Kidney (tissue), 14 donors: ENCODE measurements around the gene OVOL2. TPM values are rescaled to one million over a fixed set of nuclear protein-coding genes. Genes with fewer than 3 reads are reported as not detected.

Experiments used
- DNase-seq, 5 donors: peaks; one replicate each; pipeline ENCODE4 v3.0.0-alpha.2; 2013 to 2020
- FAIRE-seq: peaks from 2 replicates; lab custom pipeline; 2012; peaks lifted over from hg19 to GRCh38; lab: Jason Lieb, UNC
- H3K27ac ChIP-seq, 2 donors: one replicate each; pipeline ENCODE4 v1.7.0; 2013; ENCODE audit warnings: low read depth in 2 of 2, low read length in 2 of 2, inconsistent platforms in 1 of 2
- H3K27me3 ChIP-seq: one replicate; pipeline ENCODE4 v1.7.1; 2013; ENCODE audit warnings: low read length, inconsistent platforms; ENCODE audit not compliant: control insufficient read depth, insufficient read depth
- H3K36me3 ChIP-seq, 3 donors: one replicate each; pipeline versions ENCODE4 v1.7.0 to v1.7.1; 2013; ENCODE audit warnings: low read length in 3 of 3, control low read depth in 1 of 3, inconsistent platforms in 1 of 3; ENCODE audit not compliant: insufficient read depth in 3 of 3, control insufficient read depth in 2 of 3
- H3K4me1 ChIP-seq, 3 donors: one replicate each; pipeline versions ENCODE4 v1.7.0 to v1.7.1; 2013; ENCODE audit warnings: low read length in 3 of 3, inconsistent platforms in 1 of 3, low read depth in 1 of 3; ENCODE audit not compliant: control insufficient read depth in 2 of 3, insufficient read depth in 2 of 3
- H3K4me3 ChIP-seq, 3 donors: one replicate each; pipeline versions ENCODE4 v1.7.0 to v1.8.1; 2013; ENCODE audit warnings: low read length in 3 of 3, control low read depth in 1 of 3, inconsistent platforms in 1 of 3
- H3K9ac ChIP-seq, 3 donors: one replicate each; pipeline versions ENCODE4 v1.7.0 to v1.7.1; 2013; ENCODE audit warnings: low read length in 3 of 3, control low read depth in 1 of 3, inconsistent platforms in 1 of 3
- H3K9me3 ChIP-seq, 3 donors: one replicate each; pipeline versions ENCODE4 v1.7.0 to v1.7.1; 2013; ENCODE audit warnings: low read length in 3 of 3, control low read depth in 1 of 3, inconsistent platforms in 1 of 3; ENCODE audit not compliant: control insufficient read depth in 2 of 3, insufficient read depth in 1 of 3
- intact Hi-C: fragments of 100-400 bp; cut with DNase I; formaldehyde crosslinking; loops from one replicate; pipeline ENCODE4 v1.11.1; 2022
- polyA plus RNA-seq: library from polyadenylated mRNA; stranded (reverse); fragments of 350-450 nt; fragmentation: Illumina TruSeq; extraction: RNeasy Lipid Tissue Mini Kit (QIAGEN cat#74804); gene quantifications from one replicate; pipeline ENCODE4 v1.2.3, GENCODE V29; 2014; ENCODE audit warnings: low read depth, low replicate concordance; ENCODE audit not compliant: insufficient read depth
- total RNA-seq: library from RNA; stranded (reverse); fragmentation: NEBNext Ultra II Directional; extraction: Animal tissue kit (Norgen Biotek cat#: 25700); gene quantifications from one replicate; pipeline ENCODE4 v1.2.1, GENCODE V29; 2021
- TF ChIP-seq, protein P1 (sequence below): IDR thresholded peaks from 3 replicates; pipeline ENCODE4 v1.5.1; 2012; ENCODE audit warnings: mild to moderate bottlenecking, moderate library complexity, borderline replicate concordance; ENCODE audit not compliant: insufficient read depth; ENCODE audit errors: extremely low read depth
- donor health status: control.
- donor health status: control.
- donor health status: control.
- donor health status: control.
- donor health status: control.
- donor health status: DM: yes; HTN: yes; CAD: no.
- donor health status: Normal renal cell carcinoma (clear cell type).

Gene OVOL2
- total and polyA plus RNA-seq, 2 donors from 2014 or later = 4.1 to 4.8 TPM

DNA sequence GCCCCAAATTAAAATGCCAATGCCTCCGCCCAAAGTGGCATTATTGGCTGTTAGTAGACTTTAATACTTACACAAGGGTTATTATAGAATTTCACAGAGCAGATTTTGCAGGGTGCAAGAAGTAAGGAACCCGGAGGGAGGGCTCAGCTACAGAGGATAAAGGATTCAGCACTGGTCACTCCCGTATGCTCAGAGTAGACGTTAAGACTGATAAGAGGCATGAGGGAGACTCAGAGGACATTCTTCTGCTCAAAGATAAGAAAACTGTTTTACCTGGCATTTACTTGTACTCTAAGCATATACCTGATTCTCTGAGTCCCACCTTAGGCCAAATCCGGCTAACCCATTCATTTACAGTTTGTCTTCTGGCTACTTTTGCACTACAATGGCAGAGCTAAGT lies 36.5 kb upstream of the OVOL2 start:
- FAIRE-seq = no peak

DNA sequence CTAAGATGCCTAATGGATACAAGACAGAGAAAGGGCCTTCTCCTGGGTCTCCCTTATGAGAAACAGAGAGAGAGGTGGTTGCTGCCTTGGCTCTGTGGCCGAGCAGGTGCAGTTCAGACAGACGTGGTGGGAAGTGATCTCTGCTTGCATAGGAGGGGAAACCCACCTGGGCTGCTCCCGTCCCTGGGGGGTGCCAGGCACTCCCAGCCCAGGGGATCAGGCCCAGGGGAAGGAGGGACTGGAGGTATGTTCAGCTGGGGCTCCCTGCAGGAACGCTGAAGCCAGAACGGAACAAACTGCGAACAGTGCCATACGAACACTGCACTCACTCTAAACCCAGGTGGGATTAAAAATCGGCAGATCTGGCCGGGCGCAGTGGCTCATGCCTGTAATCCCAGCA lies 35.7 kb upstream of the OVOL2 start:
- Histone ChIP-seq H3K9ac (no peak overlapping the region), H3K4me3 (no peak overlapping the region), H3K9me3 (no peaks in the 10 kb centered on the region), H3K4me1 (no peaks in the 10 kb centered on the region), H3K36me3 (no peaks in the 10 kb centered on the region), H3K27ac (no peak overlapping the region), H3K27me3 (no peaks in the 10 kb centered on the region)
- no peak for FAIRE-seq
- TF ChIP-seq, protein P1, sequence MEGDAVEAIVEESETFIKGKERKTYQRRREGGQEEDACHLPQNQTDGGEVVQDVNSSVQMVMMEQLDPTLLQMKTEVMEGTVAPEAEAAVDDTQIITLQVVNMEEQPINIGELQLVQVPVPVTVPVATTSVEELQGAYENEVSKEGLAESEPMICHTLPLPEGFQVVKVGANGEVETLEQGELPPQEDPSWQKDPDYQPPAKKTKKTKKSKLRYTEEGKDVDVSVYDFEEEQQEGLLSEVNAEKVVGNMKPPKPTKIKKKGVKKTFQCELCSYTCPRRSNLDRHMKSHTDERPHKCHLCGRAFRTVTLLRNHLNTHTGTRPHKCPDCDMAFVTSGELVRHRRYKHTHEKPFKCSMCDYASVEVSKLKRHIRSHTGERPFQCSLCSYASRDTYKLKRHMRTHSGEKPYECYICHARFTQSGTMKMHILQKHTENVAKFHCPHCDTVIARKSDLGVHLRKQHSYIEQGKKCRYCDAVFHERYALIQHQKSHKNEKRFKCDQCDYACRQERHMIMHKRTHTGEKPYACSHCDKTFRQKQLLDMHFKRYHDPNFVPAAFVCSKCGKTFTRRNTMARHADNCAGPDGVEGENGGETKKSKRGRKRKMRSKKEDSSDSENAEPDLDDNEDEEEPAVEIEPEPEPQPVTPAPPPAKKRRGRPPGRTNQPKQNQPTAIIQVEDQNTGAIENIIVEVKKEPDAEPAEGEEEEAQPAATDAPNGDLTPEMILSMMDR = no peak
- intact Hi-C loops = no loop called here
- no peak for DNase-seq

More for the DNA sequence above, 36.5 kb upstream of the OVOL2 start:
- no peaks in the 10 kb centered on the region for H3K9me3 ChIP-seq
- intact Hi-C loops = no loop called here
- H3K9ac ChIP-seq = no peak overlapping the region
- no peak overlapping the region for H3K4me3 ChIP-seq
- TF ChIP-seq, protein P1 = no peak
- no peak for DNase-seq
- no peaks in the 10 kb centered on the region for H3K27me3 ChIP-seq
- H3K4me1 ChIP-seq = no peaks in the 10 kb centered on the region
- H3K36me3 ChIP-seq = no peaks in the 10 kb centered on the region
- H3K27ac ChIP-seq = no peak overlapping the region

DNA sequence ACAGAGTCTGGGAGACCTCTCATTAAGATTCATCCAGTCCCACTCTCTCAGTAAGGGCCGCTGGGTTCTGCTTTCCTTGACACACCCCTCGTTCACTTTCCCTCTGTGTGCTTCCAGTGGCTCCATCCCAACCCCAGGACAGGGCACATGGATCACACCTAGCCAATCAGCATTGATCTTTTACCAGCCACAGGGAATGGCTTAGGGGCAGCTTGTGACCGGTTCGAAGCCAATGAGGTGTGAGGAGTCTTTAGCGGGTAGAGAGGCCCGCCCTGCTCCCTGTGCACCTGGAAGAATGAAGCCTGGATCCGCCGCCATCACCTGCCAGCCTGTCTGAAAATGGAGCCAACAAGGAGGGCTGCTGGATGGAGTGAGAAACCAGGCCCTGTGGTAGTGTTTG lies 35.2 kb upstream of the OVOL2 start:
- no peaks in the 10 kb centered on the region for H3K36me3 ChIP-seq
- H3K9me3 ChIP-seq = no peaks in the 10 kb centered on the region
- no peaks in the 10 kb centered on the region for H3K27me3 ChIP-seq
- no peak overlapping the region for H3K27ac ChIP-seq
- H3K9ac ChIP-seq = no peak overlapping the region
- H3K4me3 ChIP-seq = no peak overlapping the region
- FAIRE-seq (no peak), DNase-seq (no peak)
- no peaks in the 10 kb centered on the region for H3K4me1 ChIP-seq
- intact Hi-C loops = no loop called here
- TF ChIP-seq, protein P1 = no peak

DNA sequence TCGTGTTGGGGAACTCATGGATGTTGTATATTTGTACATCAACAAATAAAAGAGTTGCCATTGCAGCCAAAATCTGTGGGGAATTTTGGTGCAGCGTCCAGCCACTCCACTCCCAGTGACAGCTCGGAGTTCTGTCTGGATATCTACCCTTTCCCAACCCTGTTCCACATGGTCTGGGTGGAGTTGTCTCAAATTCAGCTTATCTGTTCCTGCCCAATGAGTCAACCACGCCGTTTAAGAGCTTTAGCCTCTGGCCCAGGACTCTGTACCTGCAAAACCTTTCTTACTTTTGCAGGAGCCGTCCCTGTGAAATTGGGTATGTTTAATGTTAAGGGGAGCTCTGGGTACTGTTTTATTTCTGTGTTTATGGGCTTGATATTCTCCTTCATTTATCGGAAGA lies 33.9 kb upstream of the OVOL2 start:
- intact Hi-C loops = no loop called here
- H3K9ac ChIP-seq = no peak overlapping the region
- DNase-seq (no peak), FAIRE-seq (no peak)
- H3K36me3 ChIP-seq = no peaks in the 10 kb centered on the region
- H3K4me1 ChIP-seq = no peaks in the 10 kb centered on the region
- H3K9me3 ChIP-seq = no peaks in the 10 kb centered on the region
- H3K27me3 ChIP-seq = no peaks in the 10 kb centered on the region
- H3K27ac ChIP-seq = no peak overlapping the region
- TF ChIP-seq, protein P1 = no peak
- H3K4me3 ChIP-seq = no peak overlapping the region
